ENCODE measurements around the gene ITPR3. TPM values are rescaled to one million over a fixed set of nuclear protein-coding genes. Genes with fewer than 3 reads are reported as not detected.

ITPR3 gene
- total RNA-seq, 1 donor from 2014 or later: 17.7 TPM

GRCh38 chr6:33599413-33599938, 21.6 kb upstream of the ITPR3 start:
- Histone ChIP-seq H3K4me1 (ENCODE audit: insufficient read depth, low read length) (no peaks in the 10 kb centered on the region), H3K9ac (ENCODE audit: low read length) (no peak overlapping the region), H3K27ac (ENCODE audit: low read depth, low read length) (no peak overlapping the region), H3K4me2 (ENCODE audit: low read length) (no peak overlapping the region), H3K9me3 (ENCODE audit: insufficient read depth, low read depth, low read length) (no peaks in the 10 kb centered on the region), H2AFZ (ENCODE audit: low read depth, low read length) (peak overlapping the region; percentile 39), H3K36me3 (ENCODE audit: insufficient read depth, low read length) (no peaks in the 10 kb centered on the region), H3K27me3 (ENCODE audit: insufficient read depth, low read length) (no peaks in the 10 kb centered on the region), H3K79me2 (ENCODE audit: insufficient read depth, low read length) (no peaks in the 10 kb centered on the region), H3K4me3 (ENCODE audit: insufficient read depth, low read depth, low read length) (no peak overlapping the region), H4K20me1 (ENCODE audit: insufficient read depth, low read length) (no peaks in the 10 kb centered on the region)
- H3K4me1 Mint-ChIP-seq (ENCODE audit: low read depth, unreplicated experiment): peaks cover 8% of the 10 kb centered on the region
- H3K27ac Mint-ChIP-seq (ENCODE audit: unreplicated experiment): no peak overlapping the region
- peaks cover 5% of the 10 kb centered on the region for H3K9me3 Mint-ChIP-seq (ENCODE audit: unreplicated experiment)
- no peak overlapping the region for H3K4me3 Mint-ChIP-seq (ENCODE audit: unreplicated experiment)
- TF ChIP-seq, protein P1, sequence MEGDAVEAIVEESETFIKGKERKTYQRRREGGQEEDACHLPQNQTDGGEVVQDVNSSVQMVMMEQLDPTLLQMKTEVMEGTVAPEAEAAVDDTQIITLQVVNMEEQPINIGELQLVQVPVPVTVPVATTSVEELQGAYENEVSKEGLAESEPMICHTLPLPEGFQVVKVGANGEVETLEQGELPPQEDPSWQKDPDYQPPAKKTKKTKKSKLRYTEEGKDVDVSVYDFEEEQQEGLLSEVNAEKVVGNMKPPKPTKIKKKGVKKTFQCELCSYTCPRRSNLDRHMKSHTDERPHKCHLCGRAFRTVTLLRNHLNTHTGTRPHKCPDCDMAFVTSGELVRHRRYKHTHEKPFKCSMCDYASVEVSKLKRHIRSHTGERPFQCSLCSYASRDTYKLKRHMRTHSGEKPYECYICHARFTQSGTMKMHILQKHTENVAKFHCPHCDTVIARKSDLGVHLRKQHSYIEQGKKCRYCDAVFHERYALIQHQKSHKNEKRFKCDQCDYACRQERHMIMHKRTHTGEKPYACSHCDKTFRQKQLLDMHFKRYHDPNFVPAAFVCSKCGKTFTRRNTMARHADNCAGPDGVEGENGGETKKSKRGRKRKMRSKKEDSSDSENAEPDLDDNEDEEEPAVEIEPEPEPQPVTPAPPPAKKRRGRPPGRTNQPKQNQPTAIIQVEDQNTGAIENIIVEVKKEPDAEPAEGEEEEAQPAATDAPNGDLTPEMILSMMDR (IDR thresholded peaks at IDR 0.05; ENCODE audit: insufficient read depth, low read depth, low read length): no peak
- no peak for TF ChIP-seq EZH2 (IDR thresholded peaks at IDR 0.05; ENCODE audit: insufficient read depth, low read length)
- H3K27me3 Mint-ChIP-seq (ENCODE audit: low read depth, unreplicated experiment): no peaks in the 10 kb centered on the region
- DNase-seq (ENCODE audit: low read depth): no peak
- no peaks in the 10 kb centered on the region for H3K36me3 Mint-ChIP-seq (ENCODE audit: low read depth, unreplicated experiment)
- no peak for FAIRE-seq

DNA sequence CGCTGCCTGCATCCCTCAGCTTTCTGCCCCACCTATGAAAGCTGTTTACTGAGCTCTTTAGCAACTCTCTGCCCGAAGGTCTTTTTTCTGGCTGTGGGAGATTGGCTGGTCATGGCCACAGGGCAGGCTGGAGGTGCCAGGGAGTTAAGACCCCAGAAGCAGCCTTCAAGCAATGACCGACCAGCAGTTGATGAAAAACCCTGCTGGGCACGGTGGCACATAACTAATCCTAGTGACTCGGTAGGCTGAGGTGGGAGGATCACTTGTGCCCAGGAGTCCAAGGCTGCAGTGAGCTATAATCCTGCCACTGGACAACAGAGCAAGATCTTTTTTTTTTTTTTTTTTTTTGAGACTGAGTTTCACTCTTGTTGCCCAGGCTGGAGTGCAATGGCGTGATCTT, 20.4 kb upstream of the ITPR3 start:
- H3K79me2 ChIP-seq (ENCODE audit: insufficient read depth, low read length): no peaks in the 10 kb centered on the region
- Mint-ChIP-seq H3K27ac (ENCODE audit: unreplicated experiment) (no peak overlapping the region), H3K4me1 (ENCODE audit: low read depth, unreplicated experiment) (peaks cover 10% of the 10 kb centered on the region), H3K4me3 (ENCODE audit: unreplicated experiment) (no peak overlapping the region), H3K27me3 (ENCODE audit: low read depth, unreplicated experiment) (no peaks in the 10 kb centered on the region), H3K36me3 (ENCODE audit: low read depth, unreplicated experiment) (no peaks in the 10 kb centered on the region), H3K9me3 (ENCODE audit: unreplicated experiment) (peaks cover 10% of the 10 kb centered on the region)
- FAIRE-seq (no peak), DNase-seq (ENCODE audit: low read depth) (no peak)
- H3K9ac ChIP-seq (ENCODE audit: low read length): no peak overlapping the region
- no peaks in the 10 kb centered on the region for H3K36me3 ChIP-seq (ENCODE audit: insufficient read depth, low read length)
- TF ChIP-seq, protein P1 (IDR thresholded peaks at IDR 0.05; ENCODE audit: insufficient read depth, low read depth, low read length): no peak
- no peak for TF ChIP-seq EZH2 (IDR thresholded peaks at IDR 0.05; ENCODE audit: insufficient read depth, low read length)
- no peak overlapping the region for H3K27ac ChIP-seq (ENCODE audit: low read depth, low read length)
- H3K4me1 ChIP-seq (ENCODE audit: insufficient read depth, low read length): no peaks in the 10 kb centered on the region
- no peaks in the 10 kb centered on the region for H4K20me1 ChIP-seq (ENCODE audit: insufficient read depth, low read length)
- no peak overlapping the region for H3K4me2 ChIP-seq (ENCODE audit: low read length)
- H3K27me3 ChIP-seq (ENCODE audit: insufficient read depth, low read length): no peaks in the 10 kb centered on the region
- H3K9me3 ChIP-seq (ENCODE audit: insufficient read depth, low read depth, low read length): no peaks in the 10 kb centered on the region
- no peak overlapping the region for H2AFZ ChIP-seq (ENCODE audit: low read depth, low read length)
- H3K4me3 ChIP-seq (ENCODE audit: insufficient read depth, low read depth, low read length): no peak overlapping the region

DNA sequence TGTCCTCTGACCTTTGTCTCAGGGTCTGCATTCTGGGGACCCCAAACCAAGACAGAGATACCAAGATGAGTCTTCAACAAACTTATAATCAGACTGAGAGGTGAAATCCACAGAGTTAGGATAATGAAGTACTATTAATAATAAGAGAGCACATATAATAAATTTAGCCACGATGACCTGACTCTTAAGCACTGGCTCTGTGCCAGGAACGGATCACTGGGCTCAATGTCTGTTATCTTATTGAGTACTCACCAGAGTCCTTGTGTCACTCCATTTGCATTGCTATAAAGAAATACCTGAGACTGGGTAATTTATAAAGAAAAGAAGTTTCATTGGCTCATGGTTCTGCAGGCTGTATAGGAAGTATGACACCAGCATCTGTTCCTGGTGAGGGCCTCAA, 18.9 kb upstream of the ITPR3 start:
- Histone ChIP-seq H3K27ac (ENCODE audit: low read depth, low read length) (no peak overlapping the region), H3K27me3 (ENCODE audit: insufficient read depth, low read length) (no peaks in the 10 kb centered on the region), H3K4me2 (ENCODE audit: low read length) (no peak overlapping the region), H3K9ac (ENCODE audit: low read length) (no peak overlapping the region), H2AFZ (ENCODE audit: low read depth, low read length) (no peak overlapping the region), H3K9me3 (ENCODE audit: insufficient read depth, low read depth, low read length) (no peaks in the 10 kb centered on the region), H3K36me3 (ENCODE audit: insufficient read depth, low read length) (no peaks in the 10 kb centered on the region), H3K79me2 (ENCODE audit: insufficient read depth, low read length) (no peaks in the 10 kb centered on the region), H4K20me1 (ENCODE audit: insufficient read depth, low read length) (no peaks in the 10 kb centered on the region), H3K4me3 (ENCODE audit: insufficient read depth, low read depth, low read length) (no peak overlapping the region), H3K4me1 (ENCODE audit: insufficient read depth, low read length) (no peaks in the 10 kb centered on the region)
- Mint-ChIP-seq H3K27me3 (ENCODE audit: low read depth, unreplicated experiment) (no peaks in the 10 kb centered on the region), H3K27ac (ENCODE audit: unreplicated experiment) (no peak overlapping the region), H3K9me3 (ENCODE audit: unreplicated experiment) (peaks cover 10% of the 10 kb centered on the region), H3K4me3 (ENCODE audit: unreplicated experiment) (no peak overlapping the region), H3K4me1 (ENCODE audit: low read depth, unreplicated experiment) (peaks cover 13% of the 10 kb centered on the region), H3K36me3 (ENCODE audit: low read depth, unreplicated experiment) (no peaks in the 10 kb centered on the region)
- DNase-seq (ENCODE audit: low read depth) (no peak), FAIRE-seq (no peak)
- TF ChIP-seq, protein P1 (IDR thresholded peaks at IDR 0.05; ENCODE audit: insufficient read depth, low read depth, low read length): no peak
- no peak for TF ChIP-seq EZH2 (IDR thresholded peaks at IDR 0.05; ENCODE audit: insufficient read depth, low read length)
